Left lobe of liver (tissue), 2 donors: Measurements from ENCODE around the gene PPM1E. TPM values are rescaled to one million over a fixed set of nuclear protein-coding genes. Genes with fewer than 3 reads are reported as not detected.
"Not testable (repeated sequence)": the region's sequence is repeated elsewhere in the genome, so short reads cannot be mapped to it uniquely, and the experiment has no call there.

Source experiments
- ATAC-seq: fragments of 200-7000 bp; cut with Tn5 transposase; one replicate; pipeline ENCODE4 v1.9.1; 2020; ENCODE audit warnings: mild to moderate bottlenecking, moderate library complexity
- DNase-seq: peaks from one replicate; pipeline ENCODE4 v3.0.0-alpha.2; 2020; ENCODE audit warnings: low spot score
- total RNA-seq: library from RNA; stranded (reverse); gene quantifications from one replicate; pipeline ENCODE4 v1.2.1, GENCODE V29; 2021
- donor health status: DM: no; HTN: no; CAD: no; lungs with moderate emphysema.
- donor health status: DM: no; HTN: yes; CAD: no.

PPM1E gene
- total RNA-seq, result 0.83 TPM

GRCh38 chr17:58755577-58756245 lies at the start of gene PPM1E:
Gene PPM1E (plus strand): TSS chr17:58755854.
- DNase-seq, result peak; percentile 52
- ATAC-seq, result peak; percentile 98

DNA sequence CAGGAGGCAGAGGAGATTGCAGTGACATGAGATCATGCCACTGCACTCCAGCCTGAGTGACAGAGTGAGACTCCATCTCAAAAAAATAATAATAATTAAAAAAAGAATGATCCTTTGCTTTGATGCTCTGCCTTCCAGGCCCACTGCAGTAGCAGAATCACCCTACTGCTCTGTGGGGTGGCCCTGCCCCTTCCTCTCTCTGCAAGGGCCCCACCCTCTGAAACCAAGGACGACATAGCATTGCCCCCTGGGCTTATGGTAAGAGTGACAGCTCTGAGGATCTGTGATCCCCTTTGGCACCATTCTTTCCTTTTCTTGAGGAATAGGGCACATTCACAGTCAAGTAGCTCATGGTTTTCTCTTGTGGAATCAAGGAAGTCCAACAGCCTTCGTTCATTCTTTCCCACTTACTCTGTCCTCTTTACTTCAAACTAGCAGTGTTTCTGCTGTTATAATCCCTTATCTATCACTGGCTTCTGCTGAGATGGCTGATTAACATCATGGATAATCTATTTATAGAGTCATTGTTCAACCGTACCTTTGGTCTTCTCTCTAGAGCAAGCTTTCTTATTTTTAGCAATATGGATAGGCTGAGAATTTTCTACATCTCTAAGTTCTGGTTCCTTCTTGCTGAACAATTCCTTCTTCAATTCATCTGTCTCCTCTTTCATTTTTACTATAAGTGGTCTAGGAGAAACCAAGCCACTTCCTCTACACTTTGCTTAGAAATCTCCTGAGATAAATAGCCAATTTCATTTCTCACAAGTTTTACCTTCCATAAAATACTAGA lies 49.1 kb upstream of the PPM1E start:
- ATAC-seq (no peak), DNase-seq (no peak)

GRCh38 chr17:58710948-58711552 lies 44.6 kb upstream of the PPM1E start:
- DNase-seq, result no peak
- peak; percentile 78 for ATAC-seq

DNA sequence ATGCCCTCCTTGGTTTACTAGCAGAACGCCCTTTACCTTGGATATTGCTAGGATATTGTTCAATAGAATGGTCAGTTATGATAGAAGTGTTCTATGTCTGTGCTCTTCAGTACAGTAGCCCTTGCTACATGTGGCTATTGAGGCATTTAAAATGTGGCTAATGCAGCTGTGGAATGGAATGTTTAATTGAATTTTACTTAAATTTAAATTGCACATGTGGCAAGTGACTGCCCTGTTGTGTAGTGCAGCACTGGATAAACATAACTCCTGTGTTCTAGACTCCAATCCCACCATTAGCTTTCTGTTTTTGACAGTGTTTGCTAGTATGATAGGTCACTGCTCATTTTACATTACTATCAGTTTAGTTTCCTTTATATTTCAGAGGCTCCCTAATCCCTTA lies 33.4 kb upstream of the PPM1E start:
- ATAC-seq (no peak), DNase-seq (no peak)

- ATAC-seq (no peak), DNase-seq (no peak)
Measured at GRCh38 chr17:58722696-58723095, 33.0 kb upstream of the PPM1E start.

DNA sequence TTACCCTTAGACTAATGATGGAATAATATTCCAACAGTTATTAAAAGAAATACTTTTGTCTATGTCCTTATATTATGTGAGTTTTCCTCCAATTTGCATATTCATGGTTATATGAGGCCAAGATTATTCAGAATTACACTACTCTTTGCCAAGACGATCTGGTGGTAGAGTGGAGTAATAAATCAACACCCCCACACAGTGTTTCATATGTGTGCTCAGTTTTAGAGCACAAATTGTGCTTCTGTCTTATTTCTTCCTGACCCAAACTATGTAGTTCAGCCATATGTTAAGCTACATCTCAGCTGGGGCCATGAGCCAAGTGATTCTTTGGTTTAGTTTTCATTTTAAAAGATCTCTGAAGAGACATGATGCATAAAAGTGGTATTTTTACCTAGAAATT lies 26.9 kb upstream of the PPM1E start:
- no peak for DNase-seq
- no peak for ATAC-seq

GRCh38 chr17:58730937-58731336 lies 24.7 kb upstream of the PPM1E start:
- ATAC-seq (no peak), DNase-seq (no peak)

DNA sequence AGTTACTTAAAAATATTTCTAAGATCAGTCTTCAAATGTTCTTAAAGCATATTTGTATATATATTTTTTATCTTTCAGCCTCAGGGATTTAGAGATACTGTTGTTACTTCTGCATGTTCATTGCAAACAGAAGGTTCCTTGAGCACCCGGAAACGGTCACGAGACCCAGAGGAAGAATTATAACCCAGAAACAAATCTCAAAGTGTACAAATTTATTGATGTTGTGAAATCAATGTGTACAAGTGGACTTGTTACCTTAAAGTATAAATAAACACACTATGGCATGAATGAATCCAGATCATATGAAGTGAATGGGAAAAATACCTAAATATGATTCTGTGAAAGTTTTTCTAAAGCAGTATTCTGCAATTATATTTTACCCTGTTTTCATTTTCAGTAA lies 21.6 kb upstream of the PPM1E start:
- no peak for DNase-seq
- no peak for ATAC-seq

DNA sequence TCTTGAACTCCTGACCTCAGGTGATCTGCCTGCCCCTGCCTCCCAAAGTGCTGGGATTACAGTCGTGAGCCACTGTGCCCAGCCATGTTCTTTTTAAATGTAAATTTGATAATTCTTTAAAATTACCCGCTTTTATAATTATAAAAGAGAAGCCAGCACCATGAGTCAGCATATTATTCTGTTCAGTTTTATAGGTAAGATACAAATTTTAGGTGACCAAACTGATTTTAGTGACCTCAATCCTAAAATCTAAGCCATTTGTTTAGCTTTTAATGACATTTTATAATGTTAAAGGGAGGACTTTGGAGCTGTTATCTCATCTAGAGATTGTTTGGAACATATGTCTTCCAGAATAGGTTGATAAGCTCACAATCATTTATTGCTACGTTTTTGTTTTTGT lies 20.8 kb upstream of the PPM1E start:
- ATAC-seq (no peak), DNase-seq (no peak)

DNA sequence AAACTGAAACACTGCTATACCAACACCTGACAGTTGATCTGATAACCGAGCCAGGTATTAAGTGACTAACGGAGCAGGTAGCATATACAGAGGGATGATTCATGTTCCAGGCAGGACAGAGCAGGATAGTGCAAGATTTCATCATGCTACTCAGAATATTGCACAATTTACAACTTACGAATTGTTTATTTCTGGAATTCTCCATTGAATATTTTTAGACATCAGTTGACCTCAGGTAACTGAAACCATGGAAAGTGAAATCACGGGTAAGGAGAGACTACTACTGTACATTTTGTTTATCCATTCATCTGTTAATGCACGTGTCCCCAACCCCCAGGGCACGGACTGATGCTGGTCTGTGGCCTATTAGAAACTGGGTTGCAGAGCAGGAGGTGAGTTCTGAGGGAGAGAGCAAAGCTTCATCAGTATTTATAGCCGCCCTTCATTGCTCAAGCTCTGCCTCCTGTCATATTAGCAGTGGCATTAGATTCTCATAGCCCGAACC lies 14.5 kb upstream of the PPM1E start:
- ATAC-seq (peak; percentile 83), DNase-seq (no peak)

DNA sequence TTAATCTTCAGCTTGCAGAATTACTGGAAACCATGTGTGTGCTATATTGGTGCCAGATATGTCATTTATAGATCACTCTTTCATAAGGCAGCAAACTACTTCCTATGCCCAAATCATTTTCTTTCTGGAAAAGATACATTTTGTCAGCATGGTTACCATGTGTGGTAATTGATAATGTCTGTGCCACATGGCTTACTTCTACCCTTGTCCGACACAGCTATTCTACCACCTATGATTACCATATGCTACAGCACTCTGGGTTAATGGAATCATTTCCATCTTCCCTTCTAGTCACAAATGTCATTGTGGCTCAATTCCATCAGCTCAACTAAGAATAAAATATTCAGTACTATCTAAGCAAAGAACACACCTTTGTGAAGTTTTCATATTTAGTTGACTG lies 8.0 kb upstream of the PPM1E start:
- no peak for DNase-seq
- ATAC-seq, result no peak

DNA sequence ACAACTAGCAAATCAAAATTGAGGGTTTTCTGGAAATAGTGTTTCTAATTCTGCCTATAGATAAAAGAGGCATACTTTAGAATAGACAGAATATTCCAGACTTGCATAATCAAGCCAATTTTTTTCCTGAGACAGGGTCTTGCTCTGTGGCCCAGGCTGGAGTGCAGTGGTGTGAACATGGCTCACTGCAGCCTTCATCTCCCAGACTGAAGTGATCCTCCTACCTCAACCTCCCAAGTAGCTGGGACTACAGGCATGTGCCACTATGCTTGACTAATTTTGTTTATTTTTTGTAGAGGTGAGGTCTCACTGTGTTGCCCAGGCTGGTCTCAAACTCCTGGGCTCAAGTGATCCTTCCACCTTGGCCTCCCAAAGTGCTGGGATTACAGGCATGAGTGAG lies 6.0 kb upstream of the PPM1E start:
- not testable (repeated sequence) for ATAC-seq

GRCh38 chr17:58753026-58753425 lies 2.6 kb upstream of the PPM1E start:
- DNase-seq, result no peak
- ATAC-seq, result no peak

More for the DNA sequence above, 6.0 kb upstream of the PPM1E start:
- not testable (repeated sequence) for DNase-seq

DNA sequence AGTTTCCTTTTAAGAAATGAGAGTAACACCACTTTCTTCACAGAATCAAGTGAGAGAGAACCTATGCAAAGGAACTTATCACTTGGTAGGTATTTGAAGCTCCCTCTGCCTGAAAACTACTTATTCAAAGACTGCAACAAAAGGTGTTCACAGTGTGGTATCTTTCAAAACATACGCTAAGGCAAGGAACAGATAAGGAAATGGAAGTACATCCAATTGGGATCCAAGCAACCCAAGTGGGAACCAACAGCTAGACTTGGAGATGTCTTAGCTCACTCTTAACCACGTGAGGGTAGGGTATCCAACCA lies 431 bp upstream of the PPM1E start:
- DNase-seq (no peak), ATAC-seq (no peak)

DNA sequence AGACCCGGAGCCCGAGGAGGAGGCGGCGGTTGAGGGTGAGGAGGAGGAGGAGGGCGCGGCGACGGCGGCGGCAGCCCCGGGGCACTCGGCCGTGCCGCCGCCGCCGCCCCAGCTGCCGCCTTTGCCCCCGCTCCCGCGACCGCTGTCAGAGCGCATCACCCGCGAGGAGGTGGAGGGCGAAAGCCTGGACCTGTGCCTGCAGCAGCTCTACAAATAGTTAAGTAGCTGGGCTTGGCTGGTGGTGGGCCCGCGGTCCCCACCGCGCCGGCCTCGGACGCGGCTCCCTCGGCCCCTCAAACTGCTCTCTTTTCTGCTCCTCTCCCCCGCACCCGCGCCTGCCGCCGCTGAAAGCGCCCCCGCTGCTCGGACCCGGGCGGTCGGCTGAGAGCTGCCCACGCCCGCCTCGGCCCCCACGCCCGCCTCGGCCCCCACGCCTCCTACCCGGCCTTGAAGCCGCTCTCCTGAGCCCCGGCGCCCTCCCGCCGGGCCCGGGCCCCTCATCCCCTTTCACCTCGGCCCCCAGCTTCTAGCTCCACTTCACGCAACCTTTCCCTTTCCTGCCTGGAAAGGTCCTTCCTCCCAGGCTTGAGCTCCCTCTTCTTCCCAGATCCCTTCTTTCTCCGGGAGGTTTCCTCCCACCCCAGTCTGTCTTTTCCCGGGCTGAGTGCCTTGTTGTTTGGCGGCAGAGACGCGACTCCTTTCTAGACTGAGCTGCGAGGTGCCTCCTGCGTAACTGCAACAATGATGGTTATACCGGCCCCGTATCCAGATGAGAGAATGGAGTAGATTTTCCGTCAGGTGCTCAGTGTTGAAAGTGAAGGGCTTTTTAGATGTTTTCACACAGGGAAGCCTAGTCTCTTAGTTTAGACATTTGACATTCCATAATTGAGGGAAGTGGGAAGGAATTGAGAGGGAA lies 850 bp downstream of the PPM1E start:
- ATAC-seq (peak; percentile 52), DNase-seq (no peak)

DNA sequence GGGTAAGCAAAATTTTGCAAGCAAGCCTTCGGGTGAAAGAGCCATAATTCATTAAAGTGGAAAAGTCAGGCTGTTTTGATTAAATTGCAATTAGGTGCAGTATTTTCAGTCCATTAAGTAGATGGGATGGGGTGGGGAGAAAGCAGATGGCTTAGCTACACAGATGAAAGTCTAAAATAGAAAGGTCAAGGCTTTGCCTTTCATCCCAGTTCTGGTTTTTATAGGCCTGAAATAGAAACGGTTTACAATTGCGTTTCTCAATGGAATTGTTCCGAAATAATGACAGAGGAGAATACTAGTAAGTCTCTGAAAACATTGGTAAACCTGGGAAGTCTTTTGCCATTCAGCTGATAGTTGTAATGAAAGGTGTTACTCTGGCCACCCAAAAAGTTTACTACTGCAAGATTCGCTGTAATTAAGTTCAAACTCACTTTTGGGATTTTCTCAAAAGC lies 1.5 kb downstream of the PPM1E start:
- no peak for ATAC-seq
- DNase-seq, result no peak

DNA sequence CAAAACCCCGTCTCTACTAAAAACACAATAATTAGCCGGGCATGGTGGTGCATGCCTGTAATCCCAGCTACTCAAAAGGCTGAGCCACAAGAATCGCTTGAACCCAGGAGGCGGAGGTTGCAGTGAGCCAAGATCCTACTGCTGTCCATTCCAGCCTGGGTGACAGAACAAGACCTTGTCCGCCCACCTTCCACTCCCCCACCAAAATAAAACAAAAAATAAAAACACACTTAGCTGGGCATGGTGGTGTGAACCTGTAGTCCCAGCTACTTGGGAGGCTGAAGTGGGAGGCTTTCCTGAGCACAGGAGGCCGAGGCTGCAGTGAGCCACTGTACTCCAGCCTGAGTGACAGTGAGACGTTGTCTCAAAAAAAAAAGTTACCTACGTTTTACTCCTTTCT lies 3.2 kb downstream of the PPM1E start:
- no peak for DNase-seq
- ATAC-seq, result no peak

- ATAC-seq, result no peak
- no peak for DNase-seq
Measured at GRCh38 chr17:58759522-58759921, 3.9 kb downstream of the PPM1E start.

GRCh38 chr17:58760248-58760647 lies 4.6 kb downstream of the PPM1E start:
- ATAC-seq (no peak), DNase-seq (no peak)

DNA sequence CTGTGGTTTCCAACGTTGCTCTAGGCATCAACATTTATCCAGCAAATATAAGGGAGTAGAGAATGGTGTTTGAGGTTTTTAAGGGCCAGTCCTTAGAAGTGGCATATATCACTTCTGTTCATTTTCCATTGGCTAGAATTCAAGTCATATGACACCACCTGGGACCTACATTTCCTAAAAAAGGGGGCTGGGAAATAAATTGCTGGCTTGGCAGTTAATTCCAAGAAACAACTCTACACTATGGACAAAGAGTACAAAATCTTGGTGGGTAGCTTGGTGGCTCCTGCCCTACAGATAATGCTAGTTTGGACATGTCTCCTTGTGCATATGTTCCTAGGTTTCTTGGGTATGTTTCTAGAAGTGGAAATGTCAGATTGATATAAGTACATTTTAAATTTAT lies 7.6 kb downstream of the PPM1E start:
- DNase-seq (no peak), ATAC-seq (no peak)

DNA sequence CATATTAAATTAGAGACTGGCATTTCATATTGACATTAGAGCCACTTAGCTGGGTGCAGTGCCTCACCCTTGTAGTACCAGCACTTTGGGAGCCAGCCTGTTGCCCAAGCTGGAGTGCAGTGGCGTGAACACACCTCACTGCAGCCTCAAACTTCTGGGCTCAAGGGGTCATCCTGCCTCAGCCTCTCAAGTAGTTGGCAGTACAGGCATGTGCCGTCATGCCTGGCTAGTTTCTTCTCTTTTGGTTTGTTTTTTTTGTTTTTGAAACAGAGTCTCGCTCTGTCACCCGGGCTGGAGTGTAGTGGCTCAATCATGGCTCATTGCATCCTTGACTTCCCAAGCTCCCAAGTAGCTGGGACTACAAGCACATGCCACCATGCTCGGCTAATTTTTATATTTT lies 8.7 kb downstream of the PPM1E start:
- ATAC-seq, result no peak
- no peak for DNase-seq
